ENCODE data around the gene UQCR10. TPM values are rescaled to one million over a fixed set of nuclear protein-coding genes. Genes with fewer than 3 reads are reported as not detected.

Gene UQCR10
- total and polyA plus RNA-seq, 2 of the 4 experiments (the other 2 are of a cell fraction) = 103 to 260 TPM

DNA sequence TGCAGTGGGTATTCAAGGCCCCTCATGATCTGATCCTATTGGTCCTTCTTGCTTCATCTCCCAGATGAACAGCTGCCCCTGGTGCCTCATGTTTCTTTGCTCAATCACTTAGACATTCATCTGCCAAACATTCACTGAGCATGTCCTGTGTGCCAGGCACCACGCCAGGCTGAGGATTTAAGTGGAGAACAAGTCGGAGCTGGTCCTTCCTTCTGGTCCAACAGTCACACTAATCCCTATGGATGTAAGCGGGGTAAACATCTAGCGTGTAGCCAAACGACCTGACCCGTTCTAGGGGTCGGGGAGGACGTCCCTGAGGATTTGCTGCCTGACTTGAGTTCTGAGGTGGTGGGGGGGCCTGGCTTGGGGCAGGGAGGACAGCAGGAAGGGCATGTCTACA, 22.3 kb upstream of the UQCR10 start:
- Histone ChIP-seq H3K9me3 (ENCODE audit: control insufficient read depth, insufficient read depth, low read length) (no peaks in the 10 kb centered on the region), H2AFZ (replicated peaks; ENCODE audit: low read length, poor library complexity) (no peak overlapping the region), H3K4me3 (ENCODE audit: insufficient read depth, low read depth, low read length) (no peak overlapping the region), H3K4me2 (ENCODE audit: low read depth, low read length) (no peak overlapping the region), H2BK5ac (ENCODE audit: low read depth, low read length, poor library complexity, severe bottlenecking) (peak overlapping the region; percentile 29), H3K27ac (ENCODE audit: insufficient read depth, low read length) (no peak overlapping the region), H2BK15ac (ENCODE audit: low read depth, low read length) (no peak overlapping the region), H3K4ac (ENCODE audit: low read depth, low read length) (no peak overlapping the region), H3K79me1 (ENCODE audit: low read depth in 1 of 2, low read length in 2 of 2) (no peaks in the 10 kb centered on the region; a peak in 1 of 4 replicates), H3K27me3 (ENCODE audit: control insufficient read depth, insufficient read depth, low read length) (no peaks in the 10 kb centered on the region), H3K56ac (ENCODE audit: extremely low read depth, insufficient read depth, low read length) (no peak overlapping the region), H3K23ac (ENCODE audit: low read depth, low read length) (no peak overlapping the region), H3K9me1 (ENCODE audit: insufficient read depth, low read length) (0 out of 2 replicates have a peak, but pooled peaks cover 8% of the 10 kb centered on the region), H3K14ac (replicated peaks; ENCODE audit: low read depth, low read length) (no peak overlapping the region), H2BK20ac (ENCODE audit: low read depth, low read length) (no peak overlapping the region), H3K4me1 (ENCODE audit: control insufficient read depth, insufficient read depth, low read length) (peaks cover 5% of the 10 kb centered on the region; the same call in 1 of the 2 replicates), H4K8ac (ENCODE audit: low read depth in 2 of 2, low read length in 2 of 2) (no peak overlapping the region), H3K36me3 (ENCODE audit: control insufficient read depth, insufficient read depth, low read length) (peaks cover 25% of the 10 kb centered on the region; the same call in 1 of the 2 replicates), H4K5ac (ENCODE audit: low read depth, low read length) (no peak overlapping the region), H3K9ac (ENCODE audit: low read depth, low read length) (no peak overlapping the region), H2BK120ac (ENCODE audit: low read depth, low read length) (no peak overlapping the region), H4K91ac (ENCODE audit: insufficient read depth, low read depth, low read length) (no peak overlapping the region), H3K18ac (ENCODE audit: low read depth, low read length) (no peak overlapping the region), H2AK5ac (ENCODE audit: low read depth, low read length) (no peak overlapping the region; the same call in 1 of the 2 replicates), H4K20me1 (ENCODE audit: insufficient read depth, low read length) (no peaks in the 10 kb centered on the region), H2AK9ac (replicated peaks; ENCODE audit: low read depth, low read length, poor library complexity) (no peak overlapping the region)
- ATAC-seq (ENCODE audit: low read depth) (peak; percentile 77), DNase-seq (peak; percentile 70)
- no TSS peak for BruUV-seq (replicated peaks)
- 83% methylated on average over 2 of the region's 8 CpGs; no CpG with 5 or more reads in 1 of the 2 experiments for WGBS, 2 experiments (ENCODE audit: extremely low coverage in 2 of 2, insufficient read length in 1 of 2)
- POLR2A ChIA-PET (ENCODE audit: unreplicated experiment) = no interaction called here
- in situ Hi-C loops (cut with MboI; ENCODE audit: low sequenced_read_pairs) (no loop called here), dilution Hi-C loops (cut with HindIII; ENCODE audit: low sequenced_read_pairs, unreplicated experiment) (no loop called here), intact Hi-C loops (cut with micrococcal nuclease) (no loop called here)
- TF ChIP-seq CEBPB (IDR thresholded peaks at IDR 0.05; ENCODE audit: low read depth, low read length) = peak; percentile 40; the same call in 1 of the 2 replicates
- TF ChIP-seq BHLHE40 (IDR thresholded peaks at IDR 0.05; ENCODE audit: low read depth, low read length) = no peak
- no peak for TF ChIP-seq RAD21 (IDR thresholded peaks at IDR 0.05; ENCODE audit: low read length)
- TF ChIP-seq, protein P1, sequence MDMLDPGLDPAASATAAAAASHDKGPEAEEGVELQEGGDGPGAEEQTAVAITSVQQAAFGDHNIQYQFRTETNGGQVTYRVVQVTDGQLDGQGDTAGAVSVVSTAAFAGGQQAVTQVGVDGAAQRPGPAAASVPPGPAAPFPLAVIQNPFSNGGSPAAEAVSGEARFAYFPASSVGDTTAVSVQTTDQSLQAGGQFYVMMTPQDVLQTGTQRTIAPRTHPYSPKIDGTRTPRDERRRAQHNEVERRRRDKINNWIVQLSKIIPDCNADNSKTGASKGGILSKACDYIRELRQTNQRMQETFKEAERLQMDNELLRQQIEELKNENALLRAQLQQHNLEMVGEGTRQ (IDR thresholded peaks at IDR 0.05; ENCODE audit: low read depth, low read length) = no peak
- CTCF ChIA-PET = interaction anchor here (0.7 kb wide), 1 partner anchor 39 kb away, joined by 3 read pairs; no protein-coding TSS in a partner anchor
